Gastrocnemius medialis (tissue), 4 donors: ENCODE data around the gene DDR2.

ENCODE experiments used
- POLR2A ChIP-seq, 2 donors: fragments of 450-650 bp; IDR thresholded peaks; one replicate each; pipeline ENCODE4 v1.6.1; 2017; ENCODE audit warnings: antibody characterized with exemption in 2 of 2, mild to moderate bottlenecking in 2 of 2, moderate library complexity in 2 of 2
- TF ChIP-seq, protein P1 (sequence below), 5 experiments: fragments of 450-650 bp in 3 of 5; fragments of 200-600 bp in 2 of 5; sonication (generic) in 2 of 5; IDR thresholded peaks in 4 of 5; conservative IDR thresholded peaks in 1 of 5; 1 replicate in 4 of 5; 2 replicates in 1 of 5; pipeline ENCODE4 v1.5.1; 2016 to 2019; ENCODE audit warnings: antibody characterized with exemption in 5 of 5, mild to moderate bottlenecking in 3 of 5, moderate library complexity in 3 of 5

DNA sequence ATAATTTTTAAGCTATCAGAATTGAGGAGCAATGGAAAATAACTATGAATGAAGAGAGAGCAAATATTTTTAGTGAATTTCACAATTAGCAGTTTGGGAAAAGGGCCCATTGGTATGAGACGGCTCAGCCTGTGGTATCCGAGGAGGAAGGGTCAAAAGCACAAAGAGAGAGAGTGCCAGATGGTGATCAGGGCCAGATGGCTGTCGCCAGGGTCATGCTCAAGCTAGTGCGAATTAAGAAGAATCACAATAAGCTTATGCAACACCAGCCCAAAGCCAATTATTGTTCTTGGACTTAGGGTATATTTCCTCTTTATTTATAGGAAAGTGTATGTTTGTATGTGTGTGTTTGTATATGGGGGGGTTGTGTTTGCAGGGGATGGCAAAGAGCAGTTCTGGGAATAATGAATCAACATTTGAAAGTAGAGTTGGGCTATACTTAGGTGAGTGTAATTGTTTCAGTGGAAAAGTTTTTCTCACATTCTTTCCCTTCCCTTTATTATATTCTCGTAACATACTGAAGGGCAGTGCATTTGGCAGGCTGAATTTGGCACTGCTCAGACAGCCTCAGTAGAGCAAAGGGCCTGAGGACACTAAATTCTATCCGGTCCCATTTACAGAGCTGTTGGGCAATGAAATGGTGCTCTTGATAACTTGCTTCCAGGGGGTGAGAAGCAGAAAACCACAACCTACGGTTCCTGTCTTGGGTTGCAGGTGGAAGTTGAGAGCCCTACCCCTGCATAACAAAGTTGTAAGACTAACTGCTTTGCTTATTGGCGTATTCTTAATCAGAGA, 19.5 kb upstream of the DDR2 start:
- TF ChIP-seq, protein P1, sequence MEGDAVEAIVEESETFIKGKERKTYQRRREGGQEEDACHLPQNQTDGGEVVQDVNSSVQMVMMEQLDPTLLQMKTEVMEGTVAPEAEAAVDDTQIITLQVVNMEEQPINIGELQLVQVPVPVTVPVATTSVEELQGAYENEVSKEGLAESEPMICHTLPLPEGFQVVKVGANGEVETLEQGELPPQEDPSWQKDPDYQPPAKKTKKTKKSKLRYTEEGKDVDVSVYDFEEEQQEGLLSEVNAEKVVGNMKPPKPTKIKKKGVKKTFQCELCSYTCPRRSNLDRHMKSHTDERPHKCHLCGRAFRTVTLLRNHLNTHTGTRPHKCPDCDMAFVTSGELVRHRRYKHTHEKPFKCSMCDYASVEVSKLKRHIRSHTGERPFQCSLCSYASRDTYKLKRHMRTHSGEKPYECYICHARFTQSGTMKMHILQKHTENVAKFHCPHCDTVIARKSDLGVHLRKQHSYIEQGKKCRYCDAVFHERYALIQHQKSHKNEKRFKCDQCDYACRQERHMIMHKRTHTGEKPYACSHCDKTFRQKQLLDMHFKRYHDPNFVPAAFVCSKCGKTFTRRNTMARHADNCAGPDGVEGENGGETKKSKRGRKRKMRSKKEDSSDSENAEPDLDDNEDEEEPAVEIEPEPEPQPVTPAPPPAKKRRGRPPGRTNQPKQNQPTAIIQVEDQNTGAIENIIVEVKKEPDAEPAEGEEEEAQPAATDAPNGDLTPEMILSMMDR (IDR thresholded peaks at IDR 0.05 in 4 of 5, conservative IDR thresholded peaks at IDR 0.05 in 1 of 5): no peak
- TF ChIP-seq POLR2A (IDR thresholded peaks at IDR 0.05): no peak
